ENCODE data around the gene CLTB. TPM values are rescaled to one million over a fixed set of nuclear protein-coding genes. Genes with fewer than 3 reads are reported as not detected.

CLTB gene
- total RNA-seq, 1 experiment from 2014 or later = 58.6 TPM

DNA sequence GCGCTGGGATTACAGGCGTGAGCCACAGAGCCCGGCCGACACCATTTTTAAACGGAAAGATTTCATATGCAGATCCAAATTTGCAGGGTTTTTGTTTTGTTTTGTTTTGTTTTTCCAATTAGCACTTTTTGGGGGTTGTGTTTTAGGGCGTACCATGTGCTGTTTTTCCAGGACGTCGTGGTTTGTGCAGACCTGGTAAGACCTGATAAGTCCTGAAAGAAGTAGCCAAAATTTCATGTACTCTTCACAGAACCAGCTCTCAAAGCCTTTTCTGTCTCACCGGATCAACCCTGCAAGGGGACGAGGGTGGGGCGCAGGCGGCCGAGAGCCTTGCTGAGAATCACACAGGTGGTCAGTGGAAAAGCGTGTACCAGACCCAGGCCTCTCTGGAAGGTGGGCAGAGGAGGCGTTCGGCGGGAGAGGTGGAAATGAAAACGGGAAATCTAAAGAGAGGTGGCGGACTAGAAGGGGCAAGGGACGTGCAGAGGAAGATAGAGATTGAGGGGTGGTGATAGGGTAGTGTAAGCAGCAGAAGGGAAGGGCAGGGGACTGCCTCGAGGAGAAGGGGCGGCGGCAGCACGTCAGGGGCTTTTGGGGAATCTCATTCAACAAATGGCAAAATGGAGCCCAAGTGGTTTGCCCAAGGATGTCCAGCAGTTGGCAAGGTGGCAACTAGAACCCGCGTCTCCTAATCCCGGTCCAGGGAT is 30.7 kb upstream of the CLTB start:
- Histone ChIP-seq H2AFZ (ENCODE audit: low read depth, low read length, poor library complexity, severe bottlenecking) (no peak overlapping the region), H3K4me3 (replicated peaks in 1 of 2; ENCODE audit: low read depth in 1 of 2, low read length in 2 of 2) (peak overlapping the region; percentile 56 to 96), H4K20me1 (ENCODE audit: insufficient read depth) (no peaks in the 10 kb centered on the region), H3K36me3 (ENCODE audit: control insufficient read depth in 1 of 2, insufficient read depth in 2 of 2, low read length in 2 of 2) (no peaks in the 10 kb centered on the region; a peak in 1 of 4 replicates), H3K27ac (ENCODE audit: low read depth, low read length) (peak overlapping the region; percentile 80), H3K4me1 (ENCODE audit: control insufficient read depth in 1 of 2, insufficient read depth in 2 of 2, low read length in 2 of 2) (peaks cover 4 to 21% of the 10 kb centered on the region in 2 experiments; a peak in 3 of 4 replicates), H3K79me2 (ENCODE audit: insufficient read depth, low read length) (peaks cover 36% of the 10 kb centered on the region), H3K27me3 (ENCODE audit: insufficient read depth, low read length) (no peaks in the 10 kb centered on the region), H3K9me2 (ENCODE audit: insufficient read depth) (no peaks in the 10 kb centered on the region), H3K9ac (ENCODE audit: low read length) (peak overlapping the region; percentile 99), H3K4me2 (ENCODE audit: low read length) (peak overlapping the region; percentile 93), H3K9me3 (ENCODE audit: control insufficient read depth in 1 of 2, insufficient read depth in 1 of 2, low read depth in 1 of 2, low read length in 2 of 2) (no peaks in the 10 kb centered on the region)
- ChIA-PET POLR2A (interaction anchor here (0.6 kb wide), 1 partner anchor 78 kb away, joined by 3 read pairs; no protein-coding TSS in a partner anchor), RAD21 (ENCODE audit: low non-redundant PET in 1 of 2, low total read pairs in 2 of 2, uncharacterized antibody in 2 of 2, unreplicated experiment in 2 of 2) (no interaction called here), CTCF (interaction anchor here (1.3 to 1.9 kb wide), 3 partner anchors 9 to 91 kb away, joined by 5 to 7 read pairs (median 5); partner anchors contain the start of gene CLTB)
- TF ChIP-seq, protein P1, sequence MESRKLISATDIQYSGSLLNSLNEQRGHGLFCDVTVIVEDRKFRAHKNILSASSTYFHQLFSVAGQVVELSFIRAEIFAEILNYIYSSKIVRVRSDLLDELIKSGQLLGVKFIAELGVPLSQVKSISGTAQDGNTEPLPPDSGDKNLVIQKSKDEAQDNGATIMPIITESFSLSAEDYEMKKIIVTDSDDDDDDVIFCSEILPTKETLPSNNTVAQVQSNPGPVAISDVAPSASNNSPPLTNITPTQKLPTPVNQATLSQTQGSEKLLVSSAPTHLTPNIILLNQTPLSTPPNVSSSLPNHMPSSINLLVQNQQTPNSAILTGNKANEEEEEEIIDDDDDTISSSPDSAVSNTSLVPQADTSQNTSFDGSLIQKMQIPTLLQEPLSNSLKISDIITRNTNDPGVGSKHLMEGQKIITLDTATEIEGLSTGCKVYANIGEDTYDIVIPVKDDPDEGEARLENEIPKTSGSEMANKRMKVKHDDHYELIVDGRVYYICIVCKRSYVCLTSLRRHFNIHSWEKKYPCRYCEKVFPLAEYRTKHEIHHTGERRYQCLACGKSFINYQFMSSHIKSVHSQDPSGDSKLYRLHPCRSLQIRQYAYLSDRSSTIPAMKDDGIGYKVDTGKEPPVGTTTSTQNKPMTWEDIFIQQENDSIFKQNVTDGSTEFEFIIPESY (IDR thresholded peaks at IDR 0.05; ENCODE audit: extremely low read depth, insufficient replicate concordance, low read length) = no peak
- TF ChIP-seq POLR2AphosphoS5 (IDR thresholded peaks at IDR 0.05; ENCODE audit: low read depth, low read length) (no peak), SIN3A (IDR thresholded peaks at IDR 0.05; ENCODE audit: low read depth) (no peak), SP1 (IDR thresholded peaks at IDR 0.05; ENCODE audit: low read depth) (no peak), JUND (IDR thresholded peaks at IDR 0.05) (no peak), EZH2 (IDR thresholded peaks at IDR 0.05) (no peak), TCF7L2 (IDR thresholded peaks at IDR 0.05; ENCODE audit: borderline replicate concordance, extremely low read depth, insufficient read depth, insufficient read length) (no peak), ZFX (IDR thresholded peaks at IDR 0.05) (no peak), ELF1 (IDR thresholded peaks at IDR 0.05; ENCODE audit: borderline replicate concordance, low read depth) (no peak), YY1 (IDR thresholded peaks at IDR 0.05; ENCODE audit: extremely low read depth, insufficient replicate concordance, low read depth, low read length) (no peak), EZH2phosphoT487 (IDR thresholded peaks at IDR 0.05; ENCODE audit: borderline replicate concordance) (no peak), RAD21 (IDR thresholded peaks at IDR 0.05; ENCODE audit: low read depth) (no peak), EGR1 (IDR thresholded peaks at IDR 0.05; ENCODE audit: low read depth) (no peak)
- TF ChIP-seq, protein P2, sequence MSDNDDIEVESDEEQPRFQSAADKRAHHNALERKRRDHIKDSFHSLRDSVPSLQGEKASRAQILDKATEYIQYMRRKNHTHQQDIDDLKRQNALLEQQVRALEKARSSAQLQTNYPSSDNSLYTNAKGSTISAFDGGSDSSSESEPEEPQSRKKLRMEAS (IDR thresholded peaks at IDR 0.05) = no peak
- TF ChIP-seq, protein P3, sequence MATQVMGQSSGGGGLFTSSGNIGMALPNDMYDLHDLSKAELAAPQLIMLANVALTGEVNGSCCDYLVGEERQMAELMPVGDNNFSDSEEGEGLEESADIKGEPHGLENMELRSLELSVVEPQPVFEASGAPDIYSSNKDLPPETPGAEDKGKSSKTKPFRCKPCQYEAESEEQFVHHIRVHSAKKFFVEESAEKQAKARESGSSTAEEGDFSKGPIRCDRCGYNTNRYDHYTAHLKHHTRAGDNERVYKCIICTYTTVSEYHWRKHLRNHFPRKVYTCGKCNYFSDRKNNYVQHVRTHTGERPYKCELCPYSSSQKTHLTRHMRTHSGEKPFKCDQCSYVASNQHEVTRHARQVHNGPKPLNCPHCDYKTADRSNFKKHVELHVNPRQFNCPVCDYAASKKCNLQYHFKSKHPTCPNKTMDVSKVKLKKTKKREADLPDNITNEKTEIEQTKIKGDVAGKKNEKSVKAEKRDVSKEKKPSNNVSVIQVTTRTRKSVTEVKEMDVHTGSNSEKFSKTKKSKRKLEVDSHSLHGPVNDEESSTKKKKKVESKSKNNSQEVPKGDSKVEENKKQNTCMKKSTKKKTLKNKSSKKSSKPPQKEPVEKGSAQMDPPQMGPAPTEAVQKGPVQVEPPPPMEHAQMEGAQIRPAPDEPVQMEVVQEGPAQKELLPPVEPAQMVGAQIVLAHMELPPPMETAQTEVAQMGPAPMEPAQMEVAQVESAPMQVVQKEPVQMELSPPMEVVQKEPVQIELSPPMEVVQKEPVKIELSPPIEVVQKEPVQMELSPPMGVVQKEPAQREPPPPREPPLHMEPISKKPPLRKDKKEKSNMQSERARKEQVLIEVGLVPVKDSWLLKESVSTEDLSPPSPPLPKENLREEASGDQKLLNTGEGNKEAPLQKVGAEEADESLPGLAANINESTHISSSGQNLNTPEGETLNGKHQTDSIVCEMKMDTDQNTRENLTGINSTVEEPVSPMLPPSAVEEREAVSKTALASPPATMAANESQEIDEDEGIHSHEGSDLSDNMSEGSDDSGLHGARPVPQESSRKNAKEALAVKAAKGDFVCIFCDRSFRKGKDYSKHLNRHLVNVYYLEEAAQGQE (IDR thresholded peaks at IDR 0.05; ENCODE audit: low read depth) = no peak
- DNase-seq (ENCODE audit: low read depth, low spot score) (no peak), ATAC-seq (no peak)
- intact Hi-C loops (cut with micrococcal nuclease) = loop anchor here (5.0 kb wide), 1 partner anchor 90 kb away; the partner anchor contains the start of gene RNF44
- no TSS peak for BruUV-seq (replicated peaks)
